ENCODE data around the gene SMAD3. TPM values are rescaled to one million over a fixed set of nuclear protein-coding genes. Genes with fewer than 3 reads are reported as not detected.

SMAD3 gene
- total RNA-seq, 1 experiment from 2014 or later: 89.2 TPM

DNA sequence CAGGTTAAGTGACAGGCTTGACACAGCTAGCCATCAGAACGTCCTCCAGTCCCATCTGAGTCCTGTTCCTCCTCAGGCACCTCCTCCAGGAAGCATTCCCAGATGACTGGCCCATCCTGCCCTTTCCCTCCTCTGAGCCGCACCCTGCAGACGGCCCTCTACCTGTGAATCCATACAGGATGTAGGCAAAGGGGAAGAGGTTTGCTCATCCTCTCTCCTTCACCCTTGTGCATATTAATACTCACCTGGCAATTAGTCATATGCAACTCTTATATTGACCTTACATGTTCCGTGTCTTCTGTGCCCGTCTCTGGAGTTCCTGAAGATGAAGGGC, 61.9 kb downstream of the SMAD3 start:
- ChIA-PET RAD21 (ENCODE audit: low non-redundant PET in 1 of 2, low total read pairs in 2 of 2, uncharacterized antibody in 2 of 2, unreplicated experiment in 2 of 2) (no interaction called here), POLR2A (interaction anchor here (1.5 kb wide), 1 partner anchor 50 kb away, joined by 3 read pairs; no protein-coding TSS in a partner anchor), CTCF (no interaction called here)
- H3K79me2 ChIP-seq (ENCODE audit: insufficient read depth, low read length): peaks cover 99% of the 10 kb centered on the region
- H3K9ac ChIP-seq (ENCODE audit: low read length): peak overlapping the region; percentile 70
- no peaks in the 10 kb centered on the region for H4K20me1 ChIP-seq (ENCODE audit: insufficient read depth)
- intact Hi-C loops (cut with micrococcal nuclease): loop anchor here (5.0 kb wide), 1 partner anchor 85 kb away; no protein-coding TSS in a partner anchor
- H3K9me2 ChIP-seq (ENCODE audit: insufficient read depth): no peaks in the 10 kb centered on the region
- no peaks in the 10 kb centered on the region for H3K27me3 ChIP-seq (ENCODE audit: insufficient read depth, low read length)
- H3K9me3 ChIP-seq (ENCODE audit: control insufficient read depth in 1 of 2, insufficient read depth in 1 of 2, low read depth in 1 of 2, low read length in 2 of 2): no peaks in the 10 kb centered on the region
- DNase-seq (ENCODE audit: low read depth, low spot score) (no peak), ATAC-seq (peak; percentile 19)
- peak overlapping the region; percentile 77 for H3K4me2 ChIP-seq (ENCODE audit: low read length)
- H3K4me1 ChIP-seq (ENCODE audit: control insufficient read depth in 1 of 2, insufficient read depth in 2 of 2, low read length in 2 of 2): peaks cover 73 to 98% of the 10 kb centered on the region in 2 experiments
- 0 out of 2 replicates have a peak, but pooled peaks have one; percentile 34 for TF ChIP-seq POLR2AphosphoS5 (IDR thresholded peaks at IDR 0.05; ENCODE audit: low read depth, low read length)
- TF ChIP-seq, protein P1, sequence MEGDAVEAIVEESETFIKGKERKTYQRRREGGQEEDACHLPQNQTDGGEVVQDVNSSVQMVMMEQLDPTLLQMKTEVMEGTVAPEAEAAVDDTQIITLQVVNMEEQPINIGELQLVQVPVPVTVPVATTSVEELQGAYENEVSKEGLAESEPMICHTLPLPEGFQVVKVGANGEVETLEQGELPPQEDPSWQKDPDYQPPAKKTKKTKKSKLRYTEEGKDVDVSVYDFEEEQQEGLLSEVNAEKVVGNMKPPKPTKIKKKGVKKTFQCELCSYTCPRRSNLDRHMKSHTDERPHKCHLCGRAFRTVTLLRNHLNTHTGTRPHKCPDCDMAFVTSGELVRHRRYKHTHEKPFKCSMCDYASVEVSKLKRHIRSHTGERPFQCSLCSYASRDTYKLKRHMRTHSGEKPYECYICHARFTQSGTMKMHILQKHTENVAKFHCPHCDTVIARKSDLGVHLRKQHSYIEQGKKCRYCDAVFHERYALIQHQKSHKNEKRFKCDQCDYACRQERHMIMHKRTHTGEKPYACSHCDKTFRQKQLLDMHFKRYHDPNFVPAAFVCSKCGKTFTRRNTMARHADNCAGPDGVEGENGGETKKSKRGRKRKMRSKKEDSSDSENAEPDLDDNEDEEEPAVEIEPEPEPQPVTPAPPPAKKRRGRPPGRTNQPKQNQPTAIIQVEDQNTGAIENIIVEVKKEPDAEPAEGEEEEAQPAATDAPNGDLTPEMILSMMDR (IDR thresholded peaks at IDR 0.05 in 2 of 3, conservative IDR thresholded peaks at IDR 0.05 in 1 of 3; ENCODE audit: borderline replicate concordance in 1 of 3, insufficient read depth in 1 of 3, low read depth in 2 of 3, low read length in 2 of 3): no peak
- peak overlapping the region in 1 of 2 experiments; percentile 44; a peak in 2 of 4 replicates for H3K4me3 ChIP-seq (replicated peaks in 1 of 2; ENCODE audit: low read depth in 1 of 2, low read length in 2 of 2)
- no TSS peak for BruUV-seq (replicated peaks)
- peaks cover 0 to 25% of the 10 kb centered on the region in 2 experiments; a peak in 2 of 4 replicates for H3K36me3 ChIP-seq (ENCODE audit: control insufficient read depth in 1 of 2, insufficient read depth in 2 of 2, low read length in 2 of 2)
- H3K27ac ChIP-seq (ENCODE audit: low read depth, low read length): peak overlapping the region; percentile 40
- no peak overlapping the region for H2AFZ ChIP-seq (ENCODE audit: low read depth, low read length, poor library complexity, severe bottlenecking)

DNA sequence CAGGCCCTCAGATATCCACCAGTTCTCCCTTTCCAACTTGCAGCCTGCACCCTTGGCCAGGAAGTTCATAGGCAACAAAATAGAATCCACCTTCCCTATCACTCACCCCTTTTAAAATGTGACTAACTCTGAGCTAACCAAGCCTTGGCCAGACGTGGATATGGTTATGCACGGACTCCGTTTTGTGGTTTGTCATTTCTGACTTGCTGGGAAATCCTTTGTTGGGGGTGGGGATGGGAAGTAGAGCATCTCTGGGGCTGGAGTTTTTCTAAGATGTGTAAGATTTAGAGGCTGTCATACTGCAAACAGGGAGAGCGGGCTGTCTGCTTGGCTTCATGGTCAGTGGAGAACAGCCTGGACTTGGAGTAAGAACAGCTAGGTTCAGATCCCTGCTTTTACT, 62.6 kb downstream of the SMAD3 start:
- intact Hi-C loops (cut with micrococcal nuclease): loop anchor here (5.0 kb wide), 1 partner anchor 86 kb away; no protein-coding TSS in a partner anchor
- Histone ChIP-seq H3K4me2 (ENCODE audit: low read length) (peak overlapping the region; percentile 77), H3K79me2 (ENCODE audit: insufficient read depth, low read length) (peaks cover 99% of the 10 kb centered on the region), H3K4me1 (ENCODE audit: control insufficient read depth in 1 of 2, insufficient read depth in 2 of 2, low read length in 2 of 2) (peaks cover 66 to 98% of the 10 kb centered on the region in 2 experiments), H3K27ac (ENCODE audit: low read depth, low read length) (peak overlapping the region; percentile 40; the same call in 1 of the 2 replicates), H3K4me3 (replicated peaks in 1 of 2; ENCODE audit: low read depth in 1 of 2, low read length in 2 of 2) (peak overlapping the region in 1 of 2 experiments; percentile 44; a peak in 1 of 4 replicates), H2AFZ (ENCODE audit: low read depth, low read length, poor library complexity, severe bottlenecking) (no peak overlapping the region), H3K9ac (ENCODE audit: low read length) (peak overlapping the region; percentile 70), H3K9me2 (ENCODE audit: insufficient read depth) (no peaks in the 10 kb centered on the region), H3K27me3 (ENCODE audit: insufficient read depth, low read length) (no peaks in the 10 kb centered on the region), H3K36me3 (ENCODE audit: control insufficient read depth in 1 of 2, insufficient read depth in 2 of 2, low read length in 2 of 2) (peaks cover 0 to 25% of the 10 kb centered on the region in 2 experiments; a peak in 2 of 4 replicates), H3K9me3 (ENCODE audit: control insufficient read depth in 1 of 2, insufficient read depth in 1 of 2, low read depth in 1 of 2, low read length in 2 of 2) (no peaks in the 10 kb centered on the region), H4K20me1 (ENCODE audit: insufficient read depth) (no peaks in the 10 kb centered on the region)
- TF ChIP-seq POLR2AphosphoS5 (IDR thresholded peaks at IDR 0.05; ENCODE audit: low read depth, low read length): peak; percentile 67
- TF ChIP-seq, protein P2, sequence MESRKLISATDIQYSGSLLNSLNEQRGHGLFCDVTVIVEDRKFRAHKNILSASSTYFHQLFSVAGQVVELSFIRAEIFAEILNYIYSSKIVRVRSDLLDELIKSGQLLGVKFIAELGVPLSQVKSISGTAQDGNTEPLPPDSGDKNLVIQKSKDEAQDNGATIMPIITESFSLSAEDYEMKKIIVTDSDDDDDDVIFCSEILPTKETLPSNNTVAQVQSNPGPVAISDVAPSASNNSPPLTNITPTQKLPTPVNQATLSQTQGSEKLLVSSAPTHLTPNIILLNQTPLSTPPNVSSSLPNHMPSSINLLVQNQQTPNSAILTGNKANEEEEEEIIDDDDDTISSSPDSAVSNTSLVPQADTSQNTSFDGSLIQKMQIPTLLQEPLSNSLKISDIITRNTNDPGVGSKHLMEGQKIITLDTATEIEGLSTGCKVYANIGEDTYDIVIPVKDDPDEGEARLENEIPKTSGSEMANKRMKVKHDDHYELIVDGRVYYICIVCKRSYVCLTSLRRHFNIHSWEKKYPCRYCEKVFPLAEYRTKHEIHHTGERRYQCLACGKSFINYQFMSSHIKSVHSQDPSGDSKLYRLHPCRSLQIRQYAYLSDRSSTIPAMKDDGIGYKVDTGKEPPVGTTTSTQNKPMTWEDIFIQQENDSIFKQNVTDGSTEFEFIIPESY (IDR thresholded peaks at IDR 0.05; ENCODE audit: extremely low read depth, insufficient replicate concordance, low read length): no peak
- RAD21 ChIA-PET (ENCODE audit: low non-redundant PET in 1 of 2, low total read pairs in 2 of 2, uncharacterized antibody in 2 of 2, unreplicated experiment in 2 of 2): interaction anchor here (0.5 to 1.4 kb wide), 3 partner anchors 15 to 666 kb away, joined by 3 to 4 read pairs (median 3); no protein-coding TSS in a partner anchor
- DNase-seq (ENCODE audit: low read depth, low spot score) (peak; percentile 76), ATAC-seq (peak; percentile 20)
- BruUV-seq (replicated peaks): no TSS peak
- CTCF ChIA-PET: no interaction called here
- POLR2A ChIA-PET: interaction anchor here (1.0 to 1.5 kb wide), 2 partner anchors 20 to 51 kb away, joined by 3 to 4 read pairs; no protein-coding TSS in a partner anchor
